GM10266 (cell line): ENCODE measurements around the gene RNF175.
"Not testable (repeated sequence)": the region's sequence is repeated elsewhere in the genome, so short reads cannot be mapped to it uniquely, and the experiment has no call there.

Source experiments
- DNase-seq: peaks from one replicate; pipeline ENCODE4 v3.0.0; 2012; ENCODE audit errors: extremely low spot score
- CTCF ChIP-seq: IDR thresholded peaks from 2 replicates; pipeline ENCODE4 v1.5.1; 2012; ENCODE audit warnings: mild to moderate bottlenecking, low read depth; ENCODE audit not compliant: control insufficient read depth, insufficient read depth; ENCODE audit errors: missing control alignments

Gene RNF175

GRCh38 chr4:153668647-153669046 lies 91.2 kb downstream of the RNF175 start:
- no peak for TF ChIP-seq CTCF

GRCh38 chr4:153666505-153666904 lies 93.3 kb downstream of the RNF175 start:
- DNase-seq, result not testable (repeated sequence)

More at GRCh38 chr4:153668647-153669046, 91.2 kb downstream of the RNF175 start:
- DNase-seq, result no peak

GRCh38 chr4:153663667-153664066 lies 96.2 kb downstream of the RNF175 start:
- TF ChIP-seq CTCF, result no peak
- no peak for DNase-seq

- no peak for TF ChIP-seq CTCF
- DNase-seq, result no peak
These were observed 97.9 kb downstream of the RNF175 start for GRCh38 chr4:153661908-153662307.

GRCh38 chr4:153661215-153661822 lies 98.5 kb downstream of the RNF175 start:
- no peak for TF ChIP-seq CTCF
- DNase-seq, result no peak
